HepG2 (cell line): Measurements from ENCODE around the gene TULP3. TPM values are rescaled to one million over a fixed set of nuclear protein-coding genes. Genes with fewer than 3 reads are reported as not detected.

Source experiments
- ARNT2 ChIP-seq: sonication (generic); formaldehyde crosslinking; IDR thresholded peaks from 2 replicates; pipeline ENCODE4 v1.8.0; 2022; ENCODE audit warnings: mild to moderate bottlenecking, low read depth, missing genetic modification reagents, moderate library complexity
- ATAD3A ChIP-seq: sonication (generic); formaldehyde crosslinking; IDR thresholded peaks from 2 replicates; pipeline ENCODE4 v1.4.0; 2020; ENCODE audit warnings: missing genetic modification reagents
- CCDC6 ChIP-seq: sonication (generic); formaldehyde crosslinking; IDR thresholded peaks from 2 replicates; pipeline ENCODE4 v1.8.1; 2022; ENCODE audit warnings: mild to moderate bottlenecking, missing genetic modification reagents, moderate library complexity
- CHCHD3 ChIP-seq: sonication (generic); formaldehyde crosslinking; IDR thresholded peaks from 2 replicates; pipeline ENCODE4 v1.8.0; 2022; ENCODE audit warnings: mild to moderate bottlenecking, missing genetic modification reagents, moderate library complexity
- CREBL2 ChIP-seq: sonication (generic); formaldehyde crosslinking; IDR thresholded peaks from 2 replicates; pipeline ENCODE4 v1.8.1; 2023; ENCODE audit warnings: missing genetic modification reagents, mild to moderate bottlenecking, borderline replicate concordance
- MED8 ChIP-seq: sonication (generic); formaldehyde crosslinking; IDR thresholded peaks from 2 replicates; pipeline ENCODE4 v1.8.1; 2023; ENCODE audit warnings: mild to moderate bottlenecking, missing genetic modification reagents; ENCODE audit not compliant: insufficient replicate concordance
- MNT ChIP-seq: fragments of 450-650 bp; IDR thresholded peaks from 2 replicates; pipeline ENCODE4 v1.6.1; 2016
- SRSF1 ChIP-seq: fragments of 200-400 bp; formaldehyde crosslinking; optimal IDR thresholded peaks from 2 replicates; pipeline ENCODE3; 2017; ENCODE audit warnings: mild to moderate bottlenecking, low read depth, low read length, moderate library complexity
- U2AF1 ChIP-seq: fragments of 200-400 bp; formaldehyde crosslinking; optimal IDR thresholded peaks from 2 replicates; pipeline ENCODE3; 2017; ENCODE audit warnings: mild to moderate bottlenecking, low read depth, low read length
- ZBTB37 ChIP-seq: sonication (generic); formaldehyde crosslinking; IDR thresholded peaks from 2 replicates; pipeline ENCODE4 v1.4.0; 2020; ENCODE audit warnings: mild to moderate bottlenecking, missing genetic modification reagents
- ZNF142 ChIP-seq: sonication (generic); formaldehyde crosslinking; IDR thresholded peaks from 2 replicates; pipeline ENCODE4 v1.4.0; 2020; ENCODE audit warnings: missing genetic modification reagents
- ZNF609 ChIP-seq: sonication (generic); formaldehyde crosslinking; IDR thresholded peaks from 2 replicates; pipeline ENCODE4 v1.4.0; 2020; ENCODE audit warnings: mild to moderate bottlenecking, missing genetic modification reagents, borderline replicate concordance
- ZNF660 ChIP-seq: sonication (generic); formaldehyde crosslinking; IDR thresholded peaks from 2 replicates; pipeline ENCODE4 v1.5.1; 2020; ENCODE audit warnings: mild to moderate bottlenecking, low read depth, missing genetic modification reagents, borderline replicate concordance
- ZNF724P ChIP-seq: sonication (generic); formaldehyde crosslinking; IDR thresholded peaks from 2 replicates; pipeline ENCODE4 v1.8.0; 2022; ENCODE audit warnings: missing genetic modification reagents, borderline replicate concordance
- ZNF777 ChIP-seq: sonication (generic); formaldehyde crosslinking; IDR thresholded peaks from 2 replicates; pipeline ENCODE4 v1.4.0; 2020; ENCODE audit warnings: missing genetic modification reagents
- polyA plus RNA-seq, 8 experiments: library from polyadenylated mRNA; depleted of rRNA in 3 of 8; stranded (reverse) in 7 of 8; unstranded in 1 of 8; fragments of >200 nt; fragmentation: Illumina TruSeq in 4 of 8; extraction: Trizol in 4 of 8; gene quantifications; 2 replicates each; pipeline versions ENCODE4 v1.2.1 to v1.2.3, GENCODE V29; 2011 to 2016; ENCODE audit warnings: low read depth in 4 of 8, missing spikeins in 1 of 8, mixed read lengths in 1 of 8; ENCODE audit not compliant: insufficient read depth in 1 of 8
- total RNA-seq, 5 experiments: library from RNA; depleted of rRNA; stranded (reverse); fragments of >200 nt; fragmentation: Illumina TruSeq; extraction: Trizol; gene quantifications; 2 replicates each; pipeline ENCODE4 v1.2.3, GENCODE V29; 2016; ENCODE audit warnings: low read depth in 1 of 5

Gene TULP3
- total and polyA plus RNA-seq, 2 of the 13 experiments (the other 11 are each of a cell fraction or from before 2014, with no cell fraction given): 11.2 to 13.2 TPM

- no peak for TF ChIP-seq ZNF142 (CRISPR knock-in tag)
- no peak for TF ChIP-seq ZNF609 (CRISPR knock-in tag)
- no peak for TF ChIP-seq ZNF777 (CRISPR knock-in tag)
- no peak for TF ChIP-seq ZNF724P (CRISPR knock-in tag)
- no peak for TF ChIP-seq MED8
- TF ChIP-seq ZNF660: no peak
- no peak for TF ChIP-seq CREBL2 (CRISPR knock-in tag)
- TF ChIP-seq ZBTB37 (CRISPR knock-in tag): no peak
- no peak for TF ChIP-seq U2AF1
- no peak for TF ChIP-seq ATAD3A (CRISPR knock-in tag)
- TF ChIP-seq CHCHD3 (CRISPR knock-in tag): no peak
- TF ChIP-seq ARNT2: no peak
- no peak for TF ChIP-seq MNT
- TF ChIP-seq CCDC6 (CRISPR knock-in tag): no peak
- no peak for TF ChIP-seq SRSF1
These were observed 14.2 kb upstream of the TULP3 start (continued) for GRCh38 chr12:2876431-2877046.
